ENCODE results near the gene TNNT2. TPM values are rescaled to one million over a fixed set of nuclear protein-coding genes. Genes with fewer than 3 reads are reported as not detected.
A peak's percentile ranks its signal among the peaks of the same experiment; 100 is the strongest.

Gene TNNT2
- total and polyA plus RNA-seq, 2 donors, result 3.1 to 10.0 TPM

DNA sequence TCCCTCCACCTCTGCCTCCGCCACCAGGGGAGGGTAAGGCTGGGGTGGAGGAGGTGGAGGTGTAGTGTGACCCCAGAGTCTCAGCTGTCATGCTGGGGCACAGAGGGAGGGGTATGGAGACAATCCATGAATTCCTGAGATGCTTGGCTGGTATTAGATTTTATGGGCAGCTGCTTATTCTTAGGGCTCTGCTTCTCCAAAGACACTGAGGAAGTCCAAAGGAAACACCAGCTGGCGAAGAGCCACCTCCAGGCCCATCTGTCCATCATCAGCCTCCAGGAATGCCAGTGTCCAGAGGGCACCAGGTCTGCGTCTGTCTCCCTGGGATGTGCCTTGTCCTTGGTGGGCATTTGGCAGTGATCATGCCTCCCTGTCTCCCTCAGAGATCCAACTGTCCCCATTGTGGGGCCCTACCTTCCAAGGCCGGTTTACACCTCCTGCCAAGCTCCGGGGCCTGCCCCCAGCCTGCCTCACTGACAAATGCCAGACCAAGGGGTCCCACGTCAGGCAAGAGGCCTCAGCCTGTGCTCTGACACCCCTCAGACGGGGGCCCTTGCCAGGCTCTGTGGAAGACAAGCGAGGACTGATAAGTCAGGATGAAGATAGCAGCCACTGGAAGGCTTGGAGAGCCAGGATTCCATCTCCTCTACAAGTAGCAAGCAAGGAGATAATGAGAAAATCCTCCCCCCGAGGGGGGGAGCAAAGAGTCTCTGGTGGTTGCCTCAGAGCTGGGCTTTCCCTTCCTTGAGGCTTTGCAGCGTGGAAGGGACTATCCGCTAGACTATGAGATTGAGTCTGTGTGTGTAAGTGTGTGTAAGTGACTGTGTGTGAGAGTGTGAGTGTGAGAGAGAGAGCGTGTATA is 42.5 kb upstream of the TNNT2 start:
- H3K27me3 ChIP-seq (ENCODE audit: control insufficient read depth in 2 of 2, insufficient read depth in 1 of 2, low read length in 1 of 2), result peaks cover 0 to 6% of the 10 kb centered on the region in 2 donors
- H3K9me3 ChIP-seq (ENCODE audit: control insufficient read depth in 2 of 2, insufficient read depth in 1 of 2, low read length in 1 of 2), result peaks cover 0 to 9% of the 10 kb centered on the region in 2 donors
- H3K4me1 ChIP-seq (ENCODE audit: control insufficient read depth in 2 of 2, insufficient read depth in 2 of 2, low read length in 2 of 2), result no peaks in the 10 kb centered on the region
- no peak overlapping the region for H3K4me3 ChIP-seq (ENCODE audit: low read length in 2 of 2)
- H3K27ac ChIP-seq (ENCODE audit: low read depth in 1 of 2, low read length in 1 of 2), result no peak overlapping the region
- no peaks in the 10 kb centered on the region for H3K36me3 ChIP-seq (ENCODE audit: control insufficient read depth in 2 of 2, insufficient read depth in 2 of 2, low read length in 1 of 2)
- no peak for DNase-seq (ENCODE audit: low read depth in 6 of 9, low spot score in 9 of 9)
- WGBS, result 85% methylated on average over 12 of the region's 12 CpGs

DNA sequence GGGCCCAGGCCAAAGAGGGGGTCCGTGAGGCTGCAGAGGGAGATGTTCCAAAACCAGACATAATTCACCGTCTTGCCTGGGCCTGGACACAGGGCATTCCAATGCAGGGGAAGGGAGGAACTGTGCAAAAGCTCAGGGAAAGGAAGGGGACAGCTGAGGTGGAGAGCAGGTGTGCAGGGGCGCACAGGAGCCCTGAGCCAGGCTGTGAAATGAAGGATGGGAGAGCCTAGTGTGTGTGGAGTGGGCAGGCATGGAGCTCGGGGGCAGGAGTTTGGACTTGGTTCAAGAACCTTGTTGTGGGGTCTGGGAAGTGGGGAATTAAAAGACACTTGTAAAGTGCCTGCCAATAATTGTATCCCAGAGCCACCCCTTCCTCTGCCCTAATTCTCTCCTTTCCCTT is 41.8 kb upstream of the TNNT2 start:
- no peak overlapping the region for H3K4me3 ChIP-seq (ENCODE audit: low read length in 2 of 2)
- WGBS, result 89% methylated on average over 4 of the region's 4 CpGs

GRCh38 chr1:201418461-201418860 is 41.0 kb upstream of the TNNT2 start:
- DNase-seq (ENCODE audit: low read depth in 6 of 9, low spot score in 9 of 9), result no peak
- no peaks in the 10 kb centered on the region for H3K4me1 ChIP-seq (ENCODE audit: control insufficient read depth in 2 of 2, insufficient read depth in 2 of 2, low read length in 2 of 2)
- no peak overlapping the region for H3K27ac ChIP-seq (ENCODE audit: low read depth in 1 of 2, low read length in 1 of 2)
- peaks cover 0 to 4% of the 10 kb centered on the region in 2 donors for H3K9me3 ChIP-seq (ENCODE audit: control insufficient read depth in 2 of 2, insufficient read depth in 1 of 2, low read length in 1 of 2)
- peaks cover 0 to 7% of the 10 kb centered on the region in 2 donors for H3K27me3 ChIP-seq (ENCODE audit: control insufficient read depth in 2 of 2, insufficient read depth in 1 of 2, low read length in 1 of 2)
- no peak overlapping the region for H3K4me3 ChIP-seq (ENCODE audit: low read length in 2 of 2)
- H3K36me3 ChIP-seq (ENCODE audit: control insufficient read depth in 2 of 2, insufficient read depth in 2 of 2, low read length in 1 of 2), result no peaks in the 10 kb centered on the region
- WGBS, result 97% methylated on average over 3 of the region's 3 CpGs

More for the DNA sequence above, 41.8 kb upstream of the TNNT2 start:
- Histone ChIP-seq H3K27me3 (ENCODE audit: control insufficient read depth in 2 of 2, insufficient read depth in 1 of 2, low read length in 1 of 2) (peaks cover 0 to 7% of the 10 kb centered on the region in 2 donors), H3K4me1 (ENCODE audit: control insufficient read depth in 2 of 2, insufficient read depth in 2 of 2, low read length in 2 of 2) (no peaks in the 10 kb centered on the region), H3K9me3 (ENCODE audit: control insufficient read depth in 2 of 2, insufficient read depth in 1 of 2, low read length in 1 of 2) (peaks cover 0 to 4% of the 10 kb centered on the region in 2 donors), H3K36me3 (ENCODE audit: control insufficient read depth in 2 of 2, insufficient read depth in 2 of 2, low read length in 1 of 2) (no peaks in the 10 kb centered on the region), H3K27ac (ENCODE audit: low read depth in 1 of 2, low read length in 1 of 2) (no peak overlapping the region)
- no peak for DNase-seq (ENCODE audit: low read depth in 6 of 9, low spot score in 9 of 9)

GRCh38 chr1:201414051-201414738 is 36.7 kb upstream of the TNNT2 start:
- Histone ChIP-seq H3K36me3 (ENCODE audit: control insufficient read depth in 2 of 2, insufficient read depth in 2 of 2, low read length in 1 of 2) (no peaks in the 10 kb centered on the region), H3K4me3 (ENCODE audit: low read length in 2 of 2) (no peak overlapping the region), H3K27ac (ENCODE audit: low read depth in 1 of 2, low read length in 1 of 2) (no peak overlapping the region), H3K4me1 (ENCODE audit: control insufficient read depth in 2 of 2, insufficient read depth in 2 of 2, low read length in 2 of 2) (no peaks in the 10 kb centered on the region), H3K27me3 (ENCODE audit: control insufficient read depth in 2 of 2, insufficient read depth in 1 of 2, low read length in 1 of 2) (peaks cover 0 to 4% of the 10 kb centered on the region in 2 donors), H3K9me3 (ENCODE audit: control insufficient read depth in 2 of 2, insufficient read depth in 1 of 2, low read length in 1 of 2) (peaks cover 0 to 4% of the 10 kb centered on the region in 2 donors)
- no peak for DNase-seq (ENCODE audit: low read depth in 6 of 9, low spot score in 9 of 9)
- 98% methylated on average over 15 of the region's 15 CpGs for WGBS

- WGBS, result 98% methylated on average over 12 of the region's 12 CpGs
- H3K27me3 ChIP-seq (ENCODE audit: control insufficient read depth in 2 of 2, insufficient read depth in 1 of 2, low read length in 1 of 2), result peaks cover 0 to 4% of the 10 kb centered on the region in 2 donors
- H3K27ac ChIP-seq (ENCODE audit: low read depth in 1 of 2, low read length in 1 of 2), result no peak overlapping the region
- H3K9me3 ChIP-seq (ENCODE audit: control insufficient read depth in 2 of 2, insufficient read depth in 1 of 2, low read length in 1 of 2), result peaks cover 0 to 4% of the 10 kb centered on the region in 2 donors
- H3K36me3 ChIP-seq (ENCODE audit: control insufficient read depth in 2 of 2, insufficient read depth in 2 of 2, low read length in 1 of 2), result no peaks in the 10 kb centered on the region
- no peak for DNase-seq (ENCODE audit: low read depth in 6 of 9, low spot score in 9 of 9)
- no peaks in the 10 kb centered on the region for H3K4me1 ChIP-seq (ENCODE audit: control insufficient read depth in 2 of 2, insufficient read depth in 2 of 2, low read length in 2 of 2)
- no peak overlapping the region for H3K4me3 ChIP-seq (ENCODE audit: low read length in 2 of 2)
Observed at GRCh38 chr1:201411292-201411691, 33.8 kb upstream of the TNNT2 start.

- DNase-seq (ENCODE audit: low read depth in 6 of 9, low spot score in 9 of 9), result no peak
- Histone ChIP-seq H3K4me3 (ENCODE audit: low read length in 2 of 2) (no peak overlapping the region), H3K4me1 (ENCODE audit: control insufficient read depth in 2 of 2, insufficient read depth in 2 of 2, low read length in 2 of 2) (no peaks in the 10 kb centered on the region), H3K36me3 (ENCODE audit: control insufficient read depth in 2 of 2, insufficient read depth in 2 of 2, low read length in 1 of 2) (no peaks in the 10 kb centered on the region), H3K9me3 (ENCODE audit: control insufficient read depth in 2 of 2, insufficient read depth in 1 of 2, low read length in 1 of 2) (no peaks in the 10 kb centered on the region), H3K27me3 (ENCODE audit: control insufficient read depth in 2 of 2, insufficient read depth in 1 of 2, low read length in 1 of 2) (peaks cover 0 to 2% of the 10 kb centered on the region in 2 donors), H3K27ac (ENCODE audit: low read depth in 1 of 2, low read length in 1 of 2) (no peak overlapping the region)
- WGBS, result 85% methylated on average over 8 of the region's 8 CpGs
Observed at GRCh38 chr1:201409440-201409839, 32.0 kb upstream of the TNNT2 start.

DNA sequence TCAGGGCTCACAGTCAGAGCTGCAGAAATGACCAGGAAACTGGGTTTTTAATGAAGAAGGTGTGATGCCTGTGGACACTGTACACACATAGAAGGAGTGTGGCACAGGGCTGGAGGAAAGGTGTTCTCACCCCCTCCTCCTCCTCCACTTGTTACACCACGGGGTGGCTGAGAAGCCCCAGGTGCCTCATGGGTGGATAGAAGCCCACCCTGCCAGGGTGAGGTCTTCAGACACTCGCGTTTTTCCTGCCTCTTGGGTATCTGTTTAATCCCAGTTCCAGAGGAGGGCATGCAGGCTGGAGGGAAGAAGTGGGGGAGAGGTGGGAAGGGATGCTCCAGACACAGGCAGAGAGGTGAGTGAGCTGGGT is 31.3 kb upstream of the TNNT2 start:
- H3K4me1 ChIP-seq (ENCODE audit: control insufficient read depth in 2 of 2, insufficient read depth in 2 of 2, low read length in 2 of 2), result no peaks in the 10 kb centered on the region
- H3K36me3 ChIP-seq (ENCODE audit: control insufficient read depth in 2 of 2, insufficient read depth in 2 of 2, low read length in 1 of 2), result no peaks in the 10 kb centered on the region
- no peak overlapping the region for H3K27ac ChIP-seq (ENCODE audit: low read depth in 1 of 2, low read length in 1 of 2)
- WGBS, result 90% methylated on average over 3 of the region's 3 CpGs
- H3K9me3 ChIP-seq (ENCODE audit: control insufficient read depth in 2 of 2, insufficient read depth in 1 of 2, low read length in 1 of 2), result no peaks in the 10 kb centered on the region
- DNase-seq (ENCODE audit: low read depth in 6 of 9, low spot score in 9 of 9), result no peak
- peaks cover 0 to 2% of the 10 kb centered on the region in 2 donors for H3K27me3 ChIP-seq (ENCODE audit: control insufficient read depth in 2 of 2, insufficient read depth in 1 of 2, low read length in 1 of 2)
- no peak overlapping the region for H3K4me3 ChIP-seq (ENCODE audit: low read length in 2 of 2)

GRCh38 chr1:201408176-201408833 is 30.8 kb upstream of the TNNT2 start:
- Histone ChIP-seq H3K4me3 (ENCODE audit: low read length in 2 of 2) (no peak overlapping the region), H3K27ac (ENCODE audit: low read depth in 1 of 2, low read length in 1 of 2) (no peak overlapping the region), H3K27me3 (ENCODE audit: control insufficient read depth in 2 of 2, insufficient read depth in 1 of 2, low read length in 1 of 2) (peaks cover 0 to 2% of the 10 kb centered on the region in 2 donors), H3K4me1 (ENCODE audit: control insufficient read depth in 2 of 2, insufficient read depth in 2 of 2, low read length in 2 of 2) (no peaks in the 10 kb centered on the region), H3K9me3 (ENCODE audit: control insufficient read depth in 2 of 2, insufficient read depth in 1 of 2, low read length in 1 of 2) (no peaks in the 10 kb centered on the region), H3K36me3 (ENCODE audit: control insufficient read depth in 2 of 2, insufficient read depth in 2 of 2, low read length in 1 of 2) (no peaks in the 10 kb centered on the region)
- peak; percentile 13 to 70 (median 42) for DNase-seq (ENCODE audit: low read depth in 6 of 9, low spot score in 9 of 9)
- WGBS, result 45% methylated on average over 11 of the region's 11 CpGs

Measured in thymus (tissue), 11 donors.